WTC11 (cell line): ENCODE data around the gene AXIN2. TPM values are rescaled to one million over a fixed set of nuclear protein-coding genes. Genes with fewer than 3 reads are reported as not detected.
A peak's percentile ranks its signal among the peaks of the same experiment; 100 is the strongest.

ENCODE experiments used
- ATAC-seq: fragments of 200-7000 bp; cut with Tn5 transposase; 2 replicates; pipeline ENCODE4 v1.10.0; 2021; ENCODE audit warnings: mild to moderate bottlenecking, moderate library complexity
- CTCF ChIA-PET: fragments of 300-600 bp; sonication (Branson Sonifier 250); formaldehyde crosslinking; loops from one replicate; lab custom pipeline; 2021; ENCODE audit warnings: antibody characterized with exemption; lab: Charles Lee
- POLR2A ChIA-PET: fragments of 350-600 bp; sonication (Branson Sonifier 250); formaldehyde crosslinking; loops from one replicate; lab custom pipeline; 2021; ENCODE audit warnings: antibody characterized with exemption; lab: Charles Lee
- DNase-seq: peaks from one replicate; pipeline ENCODE4 v3.0.0; 2021; ENCODE audit warnings: low spot score
- H3K27ac Mint-ChIP-seq: 2 replicates; pipeline ENCODE4 v1.8.0; 2021; ENCODE audit warnings: mixed read lengths
- H3K27me3 Mint-ChIP-seq: 2 replicates; pipeline ENCODE4 v1.8.0; 2021; ENCODE audit warnings: low read depth, mild to moderate bottlenecking, moderate library complexity, mixed read lengths
- H3K36me3 Mint-ChIP-seq: 2 replicates; pipeline ENCODE4 v1.8.0; 2021; ENCODE audit warnings: mixed read lengths
- H3K4me1 Mint-ChIP-seq: 2 replicates; pipeline ENCODE4 v1.8.0; 2022; ENCODE audit warnings: mixed read lengths
- H3K4me3 Mint-ChIP-seq: 2 replicates; pipeline ENCODE4 v1.8.0; 2021; ENCODE audit warnings: mild to moderate bottlenecking, moderate library complexity, mixed read lengths
- H3K9me3 Mint-ChIP-seq: 2 replicates; pipeline ENCODE4 v1.8.0; 2021; ENCODE audit warnings: mixed read lengths
- EMX1 ChIP-seq: fragments of 250-450 bp; sonication (Bioruptor Pico); IDR thresholded peaks from 2 replicates; pipeline ENCODE4 v1.8.0; 2021; ENCODE audit warnings: mild to moderate bottlenecking
- ESRRA ChIP-seq: sonication (generic); formaldehyde crosslinking; IDR thresholded peaks from 2 replicates; pipeline ENCODE4 v1.8.1; 2022; ENCODE audit warnings: mild to moderate bottlenecking, missing genetic modification reagents, borderline replicate concordance
- FOXP1 ChIP-seq: sonication (generic); formaldehyde crosslinking; IDR thresholded peaks from 2 replicates; pipeline ENCODE4 v1.8.0; 2022; ENCODE audit warnings: missing genetic modification reagents, mild to moderate bottlenecking, moderate library complexity, borderline replicate concordance
- MXD4 ChIP-seq: fragments of 250-450 bp; sonication (Bioruptor Pico); IDR thresholded peaks from 2 replicates; pipeline ENCODE4 v1.8.0; 2021; ENCODE audit warnings: mild to moderate bottlenecking, moderate library complexity, borderline replicate concordance
- NFE2L1 ChIP-seq: sonication (generic); formaldehyde crosslinking; IDR thresholded peaks from 2 replicates; pipeline ENCODE4 v1.8.1; 2023; ENCODE audit warnings: missing genetic modification reagents
- TCF7 ChIP-seq: sonication (generic); formaldehyde crosslinking; IDR thresholded peaks from 2 replicates; pipeline ENCODE4 v1.8.0; 2022; ENCODE audit warnings: mild to moderate bottlenecking, low read depth, missing genetic modification reagents, moderate library complexity
- total RNA-seq: library from RNA; stranded (reverse); gene quantifications from 3 replicates; pipeline ENCODE4 v1.2.3, GENCODE V29; 2021
- TF ChIP-seq, protein P1 (sequence below): sonication (generic); formaldehyde crosslinking; IDR thresholded peaks from 2 replicates; pipeline ENCODE4 v1.8.1; 2023; ENCODE audit warnings: mild to moderate bottlenecking, moderate library complexity, missing genetic modification reagents
- TF ChIP-seq, protein P2 (sequence below): sonication (generic); formaldehyde crosslinking; IDR thresholded peaks from 2 replicates; pipeline ENCODE4 v1.8.1; 2022; ENCODE audit warnings: mild to moderate bottlenecking, moderate library complexity, missing genetic modification reagents
- TF ChIP-seq, protein P3 (sequence below): sonication (generic); formaldehyde crosslinking; conservative IDR thresholded peaks from 2 replicates; pipeline ENCODE4 v1.8.1; 2022; ENCODE audit warnings: mild to moderate bottlenecking, missing genetic modification reagents
- TF ChIP-seq, protein P4 (sequence below): sonication (generic); formaldehyde crosslinking; IDR thresholded peaks from 2 replicates; pipeline ENCODE4 v1.8.0; 2023; ENCODE audit warnings: mild to moderate bottlenecking, missing genetic modification reagents
- TF ChIP-seq, protein P5 (sequence below): sonication (generic); formaldehyde crosslinking; IDR thresholded peaks from 2 replicates; pipeline ENCODE4 v1.8.1; 2022; ENCODE audit warnings: low read depth, mild to moderate bottlenecking, moderate library complexity, missing genetic modification reagents, borderline replicate concordance
- TF ChIP-seq, protein P6 (sequence below): sonication (generic); formaldehyde crosslinking; IDR thresholded peaks from 2 replicates; pipeline ENCODE4 v1.8.0; 2023; ENCODE audit warnings: missing genetic modification reagents
- TF ChIP-seq, protein P7 (sequence below): sonication (generic); formaldehyde crosslinking; IDR thresholded peaks from 2 replicates; pipeline ENCODE4 v1.8.0; 2023; ENCODE audit warnings: missing genetic modification reagents, mild to moderate bottlenecking, borderline replicate concordance
- TF ChIP-seq, protein P8 (sequence below): fragments of 250-450 bp; sonication (Bioruptor Pico); IDR thresholded peaks from 2 replicates; pipeline ENCODE4 v1.8.0; 2021; ENCODE audit warnings: mild to moderate bottlenecking

Gene AXIN2
- total RNA-seq, 1 experiment from 2014 or later, result 35.0 TPM

DNA sequence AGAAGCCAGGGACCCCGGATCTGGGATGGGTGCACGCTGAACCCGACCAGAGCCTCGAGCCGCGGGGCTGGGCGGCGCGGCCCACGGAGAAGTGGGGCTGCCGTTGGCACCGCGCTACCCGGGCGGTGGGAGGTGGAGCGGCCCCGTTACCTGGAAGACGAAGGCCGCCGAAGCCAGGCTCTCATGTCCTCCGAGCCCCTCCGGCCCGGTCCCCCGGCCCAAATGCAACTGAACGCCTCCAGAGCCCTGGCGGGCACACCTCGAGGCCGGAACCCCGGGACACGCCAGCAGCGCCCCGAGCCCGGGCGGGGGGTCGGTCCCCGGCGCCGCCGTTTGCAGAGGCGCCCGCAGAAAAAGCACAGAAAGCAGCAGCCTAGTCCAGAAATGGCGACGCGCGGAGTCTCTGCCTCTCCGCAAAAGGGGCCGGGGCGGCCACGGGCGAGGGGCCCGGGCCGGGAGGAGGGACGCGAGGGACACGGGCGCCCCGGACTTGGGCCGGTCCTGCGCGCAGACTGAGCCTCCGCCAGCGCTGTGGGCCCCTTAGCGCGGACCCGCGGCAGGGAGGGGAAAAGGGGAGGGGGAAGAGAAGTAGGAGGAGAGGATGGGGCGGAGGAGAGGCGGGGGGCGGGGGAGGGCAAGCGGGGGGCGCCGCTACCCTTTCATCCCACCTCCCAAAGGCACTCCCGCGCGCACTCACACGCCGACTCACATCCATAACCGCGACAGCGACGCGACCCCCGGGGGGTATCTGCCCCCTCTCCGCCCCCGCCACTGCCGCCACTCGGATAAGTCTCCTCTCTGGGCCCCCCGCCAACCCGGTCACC is 1.4 kb downstream of the AXIN2 start (continued):
- TF ChIP-seq, protein P1, sequence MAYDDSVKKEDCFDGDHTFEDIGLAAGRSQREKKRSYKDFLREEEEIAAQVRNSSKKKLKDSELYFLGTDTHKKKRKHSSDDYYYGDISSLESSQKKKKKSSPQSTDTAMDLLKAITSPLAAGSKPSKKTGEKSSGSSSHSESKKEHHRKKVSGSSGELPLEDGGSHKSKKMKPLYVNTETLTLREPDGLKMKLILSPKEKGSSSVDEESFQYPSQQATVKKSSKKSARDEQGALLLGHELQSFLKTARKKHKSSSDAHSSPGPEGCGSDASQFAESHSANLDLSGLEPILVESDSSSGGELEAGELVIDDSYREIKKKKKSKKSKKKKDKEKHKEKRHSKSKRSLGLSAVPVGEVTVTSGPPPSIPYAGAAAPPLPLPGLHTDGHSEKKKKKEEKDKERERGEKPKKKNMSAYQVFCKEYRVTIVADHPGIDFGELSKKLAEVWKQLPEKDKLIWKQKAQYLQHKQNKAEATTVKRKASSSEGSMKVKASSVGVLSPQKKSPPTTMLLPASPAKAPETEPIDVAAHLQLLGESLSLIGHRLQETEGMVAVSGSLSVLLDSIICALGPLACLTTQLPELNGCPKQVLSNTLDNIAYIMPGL (CRISPR knock-in tag), result peak; percentile 24; the same call in 1 of the 2 replicates
- TF ChIP-seq ESRRA (0 out of 2 replicates have a peak, but pooled peaks have one; percentile 23), MXD4 (CRISPR knock-in tag) (no peak)
- TF ChIP-seq, protein P2, sequence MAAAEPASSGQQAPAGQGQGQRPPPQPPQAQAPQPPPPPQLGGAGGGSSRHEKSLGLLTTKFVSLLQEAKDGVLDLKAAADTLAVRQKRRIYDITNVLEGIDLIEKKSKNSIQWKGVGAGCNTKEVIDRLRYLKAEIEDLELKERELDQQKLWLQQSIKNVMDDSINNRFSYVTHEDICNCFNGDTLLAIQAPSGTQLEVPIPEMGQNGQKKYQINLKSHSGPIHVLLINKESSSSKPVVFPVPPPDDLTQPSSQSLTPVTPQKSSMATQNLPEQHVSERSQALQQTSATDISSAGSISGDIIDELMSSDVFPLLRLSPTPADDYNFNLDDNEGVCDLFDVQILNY, result no peak

DNA sequence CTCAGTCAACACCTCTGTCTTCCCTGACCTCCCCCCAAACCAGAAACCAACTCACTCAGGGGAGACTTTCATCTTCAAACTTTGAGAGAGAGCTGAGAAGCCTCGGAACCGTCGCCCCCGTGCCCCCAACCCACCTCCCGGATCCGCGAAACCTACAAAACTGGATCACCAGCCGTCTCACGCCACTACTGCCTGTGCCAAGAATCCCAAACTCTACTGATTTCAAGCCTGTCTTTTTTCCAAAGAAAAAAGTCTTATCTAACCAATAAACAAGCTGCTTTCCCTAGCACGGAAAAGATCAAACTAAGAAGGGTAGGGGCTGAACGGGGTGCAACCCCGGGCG is 2.0 kb downstream of the AXIN2 start:
- H3K9me3 Mint-ChIP-seq, result no peaks in the 10 kb centered on the region
- TF ChIP-seq TCF7 (CRISPR knock-in tag) (no peak), EMX1 (CRISPR knock-in tag) (no peak), FOXP1 (CRISPR knock-in tag) (no peak)
- TF ChIP-seq, protein P3, sequence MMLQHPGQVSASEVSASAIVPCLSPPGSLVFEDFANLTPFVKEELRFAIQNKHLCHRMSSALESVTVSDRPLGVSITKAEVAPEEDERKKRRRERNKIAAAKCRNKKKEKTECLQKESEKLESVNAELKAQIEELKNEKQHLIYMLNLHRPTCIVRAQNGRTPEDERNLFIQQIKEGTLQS (CRISPR knock-in tag), result no peak
- peaks cover 13% of the 10 kb centered on the region for H3K4me1 Mint-ChIP-seq
- CTCF ChIA-PET, result interaction anchor here (0.5 to 1.9 kb wide), 9 partner anchors 10 to 328 kb away, joined by 3 to 8 read pairs (median 4); no protein-coding TSS in a partner anchor
- H3K4me3 Mint-ChIP-seq, result no peak overlapping the region
- peak overlapping the region; percentile 91 for H3K27ac Mint-ChIP-seq
- DNase-seq, result no peak
- H3K36me3 Mint-ChIP-seq, result no peaks in the 10 kb centered on the region
- POLR2A ChIA-PET, result interaction anchor here (0.6 to 1.9 kb wide), 5 partner anchors 14 to 632 kb away, joined by 3 to 7 read pairs (median 3); no protein-coding TSS in a partner anchor
- peaks cover 18% of the 10 kb centered on the region for H3K27me3 Mint-ChIP-seq
- ATAC-seq, result no peak

DNA sequence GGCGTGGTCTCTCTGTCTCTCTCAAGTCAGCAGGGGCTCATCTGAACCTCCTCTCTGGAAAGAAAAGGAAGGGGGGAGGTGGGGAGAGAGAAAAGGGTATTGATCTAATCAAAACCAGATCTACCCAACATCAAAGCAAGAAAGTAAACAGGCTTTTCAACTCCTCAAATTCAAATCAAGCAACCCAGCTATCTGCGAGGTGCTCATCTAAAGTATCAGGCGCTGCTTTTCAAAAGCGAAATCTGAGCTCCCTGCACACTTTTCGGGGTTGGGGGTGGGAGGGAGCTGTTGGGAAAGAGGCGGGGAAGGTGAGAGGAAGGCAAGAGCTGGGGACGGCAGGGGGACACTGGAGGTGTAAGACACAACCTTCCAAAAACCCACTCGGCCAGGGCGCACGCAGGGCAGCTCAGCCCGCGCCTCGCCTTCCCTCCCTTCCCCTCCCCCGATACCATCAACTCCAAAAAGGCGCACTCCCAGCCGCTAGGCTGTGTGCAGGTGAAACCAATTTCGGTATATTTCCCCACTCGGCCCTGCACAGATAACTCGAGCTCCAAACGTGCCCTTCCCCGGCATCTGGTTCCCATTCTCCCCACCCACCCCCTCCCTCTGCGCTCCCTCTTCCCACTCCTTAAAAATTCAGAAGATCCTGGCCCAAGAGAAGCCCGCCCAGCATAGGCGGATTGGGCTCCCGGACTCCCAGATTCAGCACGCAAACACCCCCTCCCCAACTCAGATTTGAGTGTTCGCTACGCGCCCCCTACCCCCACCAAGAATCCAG is 2.6 kb downstream of the AXIN2 start:
- ChIA-PET CTCF (interaction anchor here (0.5 to 1.9 kb wide), 14 partner anchors 9 to 1297 kb away, joined by 3 to 8 read pairs (median 3); no protein-coding TSS in a partner anchor), POLR2A (interaction anchor here (0.6 to 1.9 kb wide), 7 partner anchors 13 to 632 kb away, joined by 3 to 7 read pairs (median 4); no protein-coding TSS in a partner anchor)
- Mint-ChIP-seq H3K4me3 (no peak overlapping the region), H3K4me1 (peaks cover 13% of the 10 kb centered on the region), H3K9me3 (no peaks in the 10 kb centered on the region), H3K27me3 (peaks cover 16% of the 10 kb centered on the region), H3K27ac (peak overlapping the region; percentile 91), H3K36me3 (no peaks in the 10 kb centered on the region)
- DNase-seq, result peak; percentile 32
- no peak for ATAC-seq
- no peak for TF ChIP-seq NFE2L1
- TF ChIP-seq, protein P4, sequence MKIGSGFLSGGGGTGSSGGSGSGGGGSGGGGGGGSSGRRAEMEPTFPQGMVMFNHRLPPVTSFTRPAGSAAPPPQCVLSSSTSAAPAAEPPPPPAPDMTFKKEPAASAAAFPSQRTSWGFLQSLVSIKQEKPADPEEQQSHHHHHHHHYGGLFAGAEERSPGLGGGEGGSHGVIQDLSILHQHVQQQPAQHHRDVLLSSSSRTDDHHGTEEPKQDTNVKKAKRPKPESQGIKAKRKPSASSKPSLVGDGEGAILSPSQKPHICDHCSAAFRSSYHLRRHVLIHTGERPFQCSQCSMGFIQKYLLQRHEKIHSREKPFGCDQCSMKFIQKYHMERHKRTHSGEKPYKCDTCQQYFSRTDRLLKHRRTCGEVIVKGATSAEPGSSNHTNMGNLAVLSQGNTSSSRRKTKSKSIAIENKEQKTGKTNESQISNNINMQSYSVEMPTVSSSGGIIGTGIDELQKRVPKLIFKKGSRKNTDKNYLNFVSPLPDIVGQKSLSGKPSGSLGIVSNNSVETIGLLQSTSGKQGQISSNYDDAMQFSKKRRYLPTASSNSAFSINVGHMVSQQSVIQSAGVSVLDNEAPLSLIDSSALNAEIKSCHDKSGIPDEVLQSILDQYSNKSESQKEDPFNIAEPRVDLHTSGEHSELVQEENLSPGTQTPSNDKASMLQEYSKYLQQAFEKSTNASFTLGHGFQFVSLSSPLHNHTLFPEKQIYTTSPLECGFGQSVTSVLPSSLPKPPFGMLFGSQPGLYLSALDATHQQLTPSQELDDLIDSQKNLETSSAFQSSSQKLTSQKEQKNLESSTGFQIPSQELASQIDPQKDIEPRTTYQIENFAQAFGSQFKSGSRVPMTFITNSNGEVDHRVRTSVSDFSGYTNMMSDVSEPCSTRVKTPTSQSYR, result no peak
- TF ChIP-seq, protein P5, sequence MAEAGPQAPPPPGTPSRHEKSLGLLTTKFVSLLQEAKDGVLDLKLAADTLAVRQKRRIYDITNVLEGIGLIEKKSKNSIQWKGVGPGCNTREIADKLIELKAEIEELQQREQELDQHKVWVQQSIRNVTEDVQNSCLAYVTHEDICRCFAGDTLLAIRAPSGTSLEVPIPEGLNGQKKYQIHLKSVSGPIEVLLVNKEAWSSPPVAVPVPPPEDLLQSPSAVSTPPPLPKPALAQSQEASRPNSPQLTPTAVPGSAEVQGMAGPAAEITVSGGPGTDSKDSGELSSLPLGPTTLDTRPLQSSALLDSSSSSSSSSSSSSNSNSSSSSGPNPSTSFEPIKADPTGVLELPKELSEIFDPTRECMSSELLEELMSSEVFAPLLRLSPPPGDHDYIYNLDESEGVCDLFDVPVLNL, result no peak
- TF ChIP-seq, protein P6, sequence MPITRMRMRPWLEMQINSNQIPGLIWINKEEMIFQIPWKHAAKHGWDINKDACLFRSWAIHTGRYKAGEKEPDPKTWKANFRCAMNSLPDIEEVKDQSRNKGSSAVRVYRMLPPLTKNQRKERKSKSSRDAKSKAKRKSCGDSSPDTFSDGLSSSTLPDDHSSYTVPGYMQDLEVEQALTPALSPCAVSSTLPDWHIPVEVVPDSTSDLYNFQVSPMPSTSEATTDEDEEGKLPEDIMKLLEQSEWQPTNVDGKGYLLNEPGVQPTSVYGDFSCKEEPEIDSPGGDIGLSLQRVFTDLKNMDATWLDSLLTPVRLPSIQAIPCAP, result no peak
- TF ChIP-seq, protein P7, sequence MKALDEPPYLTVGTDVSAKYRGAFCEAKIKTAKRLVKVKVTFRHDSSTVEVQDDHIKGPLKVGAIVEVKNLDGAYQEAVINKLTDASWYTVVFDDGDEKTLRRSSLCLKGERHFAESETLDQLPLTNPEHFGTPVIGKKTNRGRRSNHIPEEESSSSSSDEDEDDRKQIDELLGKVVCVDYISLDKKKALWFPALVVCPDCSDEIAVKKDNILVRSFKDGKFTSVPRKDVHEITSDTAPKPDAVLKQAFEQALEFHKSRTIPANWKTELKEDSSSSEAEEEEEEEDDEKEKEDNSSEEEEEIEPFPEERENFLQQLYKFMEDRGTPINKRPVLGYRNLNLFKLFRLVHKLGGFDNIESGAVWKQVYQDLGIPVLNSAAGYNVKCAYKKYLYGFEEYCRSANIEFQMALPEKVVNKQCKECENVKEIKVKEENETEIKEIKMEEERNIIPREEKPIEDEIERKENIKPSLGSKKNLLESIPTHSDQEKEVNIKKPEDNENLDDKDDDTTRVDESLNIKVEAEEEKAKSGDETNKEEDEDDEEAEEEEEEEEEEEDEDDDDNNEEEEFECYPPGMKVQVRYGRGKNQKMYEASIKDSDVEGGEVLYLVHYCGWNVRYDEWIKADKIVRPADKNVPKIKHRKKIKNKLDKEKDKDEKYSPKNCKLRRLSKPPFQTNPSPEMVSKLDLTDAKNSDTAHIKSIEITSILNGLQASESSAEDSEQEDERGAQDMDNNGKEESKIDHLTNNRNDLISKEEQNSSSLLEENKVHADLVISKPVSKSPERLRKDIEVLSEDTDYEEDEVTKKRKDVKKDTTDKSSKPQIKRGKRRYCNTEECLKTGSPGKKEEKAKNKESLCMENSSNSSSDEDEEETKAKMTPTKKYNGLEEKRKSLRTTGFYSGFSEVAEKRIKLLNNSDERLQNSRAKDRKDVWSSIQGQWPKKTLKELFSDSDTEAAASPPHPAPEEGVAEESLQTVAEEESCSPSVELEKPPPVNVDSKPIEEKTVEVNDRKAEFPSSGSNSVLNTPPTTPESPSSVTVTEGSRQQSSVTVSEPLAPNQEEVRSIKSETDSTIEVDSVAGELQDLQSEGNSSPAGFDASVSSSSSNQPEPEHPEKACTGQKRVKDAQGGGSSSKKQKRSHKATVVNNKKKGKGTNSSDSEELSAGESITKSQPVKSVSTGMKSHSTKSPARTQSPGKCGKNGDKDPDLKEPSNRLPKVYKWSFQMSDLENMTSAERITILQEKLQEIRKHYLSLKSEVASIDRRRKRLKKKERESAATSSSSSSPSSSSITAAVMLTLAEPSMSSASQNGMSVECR (CRISPR knock-in tag), result no peak
- TF ChIP-seq, protein P8, sequence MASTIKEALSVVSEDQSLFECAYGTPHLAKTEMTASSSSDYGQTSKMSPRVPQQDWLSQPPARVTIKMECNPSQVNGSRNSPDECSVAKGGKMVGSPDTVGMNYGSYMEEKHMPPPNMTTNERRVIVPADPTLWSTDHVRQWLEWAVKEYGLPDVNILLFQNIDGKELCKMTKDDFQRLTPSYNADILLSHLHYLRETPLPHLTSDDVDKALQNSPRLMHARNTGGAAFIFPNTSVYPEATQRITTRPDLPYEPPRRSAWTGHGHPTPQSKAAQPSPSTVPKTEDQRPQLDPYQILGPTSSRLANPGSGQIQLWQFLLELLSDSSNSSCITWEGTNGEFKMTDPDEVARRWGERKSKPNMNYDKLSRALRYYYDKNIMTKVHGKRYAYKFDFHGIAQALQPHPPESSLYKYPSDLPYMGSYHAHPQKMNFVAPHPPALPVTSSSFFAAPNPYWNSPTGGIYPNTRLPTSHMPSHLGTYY (CRISPR knock-in tag), result no peak
